KMS-11 (cell line): ENCODE results near the gene INSYN2B.

ENCODE experiments used
- H2AFZ ChIP-seq: fragments of 200-600 bp; sonication (generic); 2 replicates; pipeline ENCODE4 v1.6.1; 2016; ENCODE audit warnings: antibody characterized with exemption, mixed run types, low read depth
- H3K27ac ChIP-seq: fragments of 200-600 bp; sonication (generic); 2 replicates; pipeline ENCODE4 v1.6.1; 2016; ENCODE audit warnings: mild to moderate bottlenecking, mixed run types
- H3K27me3 ChIP-seq: fragments of 200-600 bp; sonication (generic); 2 replicates; pipeline ENCODE4 v1.6.1; 2017; ENCODE audit warnings: mild to moderate bottlenecking, low read depth, mixed run types, moderate library complexity; ENCODE audit not compliant: insufficient read depth
- H3K36me3 ChIP-seq: fragments of 200-600 bp; sonication (generic); 2 replicates; pipeline ENCODE4 v1.6.1; 2017; ENCODE audit warnings: mild to moderate bottlenecking, mixed run types; ENCODE audit not compliant: insufficient read depth
- H3K4me1 ChIP-seq: fragments of 200-600 bp; sonication (generic); 2 replicates; pipeline ENCODE4 v1.6.1; 2016; ENCODE audit warnings: mild to moderate bottlenecking, low read depth, mixed run types; ENCODE audit not compliant: poor library complexity, severe bottlenecking
- H3K4me2 ChIP-seq: fragments of 200-600 bp; sonication (generic); 2 replicates; pipeline ENCODE4 v1.7.0; 2016; ENCODE audit warnings: mild to moderate bottlenecking, mixed run types
- H3K4me3 ChIP-seq: fragments of 200-600 bp; sonication (generic); IDR thresholded peaks from 2 replicates; pipeline ENCODE4 v1.6.1; 2017; ENCODE audit warnings: low read depth, low read length, mixed read lengths; ENCODE audit not compliant: insufficient read depth
- H3K79me2 ChIP-seq: fragments of 200-600 bp; sonication (generic); 2 replicates; pipeline ENCODE4 v1.6.1; 2016; ENCODE audit warnings: low read depth, mixed run types; ENCODE audit not compliant: insufficient read depth
- H3K9ac ChIP-seq: fragments of 200-600 bp; sonication (generic); 2 replicates; pipeline ENCODE4 v1.6.1; 2016; ENCODE audit warnings: mild to moderate bottlenecking, mixed run types
- H4K20me1 ChIP-seq: fragments of 200-600 bp; sonication (generic); 2 replicates; pipeline ENCODE4 v1.6.1; 2016; ENCODE audit warnings: mild to moderate bottlenecking, mixed run types; ENCODE audit not compliant: insufficient read depth
- CTCF ChIP-seq: fragments of 200-600 bp; sonication (generic); conservative IDR thresholded peaks from 2 replicates; pipeline ENCODE4 v1.6.1; 2017; ENCODE audit warnings: low read depth, mild to moderate bottlenecking, antibody characterized with exemption, low read length, moderate library complexity, mixed read lengths

The INSYN2B gene

DNA sequence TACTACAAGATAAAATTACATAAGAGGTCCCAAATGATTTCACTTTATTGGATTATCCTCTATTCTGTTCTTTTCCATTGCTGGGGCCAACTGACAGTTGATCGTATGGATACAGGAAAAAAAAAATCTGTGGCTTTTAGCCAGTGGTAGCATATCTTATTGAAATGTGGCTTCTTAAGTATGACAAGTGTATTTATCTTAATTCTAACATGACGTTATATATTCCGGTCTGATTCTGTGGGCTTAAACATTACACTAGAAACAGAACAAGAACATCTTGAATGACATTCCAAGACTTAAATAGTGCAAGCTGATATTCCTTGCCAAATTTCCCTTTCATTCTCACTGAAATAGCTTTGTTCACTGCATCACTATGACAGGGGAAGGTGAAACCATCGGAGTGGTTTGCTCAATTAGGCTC, 117.9 kb downstream of the INSYN2B start:
- Histone ChIP-seq H4K20me1 (no peaks in the 10 kb centered on the region), H3K27me3 (no peaks in the 10 kb centered on the region), H3K4me3 (no peak overlapping the region), H3K9ac (no peak overlapping the region), H2AFZ (no peak overlapping the region), H3K27ac (no peak overlapping the region), H3K79me2 (no peaks in the 10 kb centered on the region), H3K4me2 (no peak overlapping the region), H3K36me3 (no peaks in the 10 kb centered on the region), H3K4me1 (no peaks in the 10 kb centered on the region)
- no peak for TF ChIP-seq CTCF

GRCh38 chr5:169861934-169862333, 118.4 kb downstream of the INSYN2B start:
- Histone ChIP-seq H4K20me1 (no peaks in the 10 kb centered on the region), H3K27me3 (no peaks in the 10 kb centered on the region), H3K27ac (no peak overlapping the region), H3K4me3 (no peak overlapping the region), H3K79me2 (no peaks in the 10 kb centered on the region), H3K4me2 (no peak overlapping the region), H3K4me1 (no peaks in the 10 kb centered on the region), H3K9ac (no peak overlapping the region), H3K36me3 (no peaks in the 10 kb centered on the region), H2AFZ (no peak overlapping the region)
- no peak for TF ChIP-seq CTCF

DNA sequence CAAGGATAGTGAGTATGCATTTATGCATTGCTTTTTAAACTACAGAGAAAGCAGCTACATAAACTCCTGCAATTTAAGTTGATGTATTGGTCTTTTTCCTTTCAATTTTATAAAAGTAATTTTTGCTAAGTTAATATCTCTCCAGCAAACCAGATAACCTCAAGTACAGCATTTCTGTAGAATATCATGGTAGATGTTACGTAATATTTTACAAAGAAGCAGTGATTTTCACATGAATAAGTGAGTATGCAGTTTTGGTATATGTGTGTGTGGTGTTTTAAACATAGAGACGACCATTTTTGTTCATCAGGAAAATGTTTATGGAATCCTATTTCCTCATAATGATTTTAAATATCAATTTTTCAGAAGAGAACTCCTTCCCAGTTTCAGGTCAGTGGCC, 118.9 kb downstream of the INSYN2B start:
- no peaks in the 10 kb centered on the region for H3K27me3 ChIP-seq
- H3K9ac ChIP-seq, result no peak overlapping the region
- no peak overlapping the region for H2AFZ ChIP-seq
- no peak overlapping the region for H3K4me2 ChIP-seq
- H4K20me1 ChIP-seq, result no peaks in the 10 kb centered on the region
- H3K79me2 ChIP-seq, result no peaks in the 10 kb centered on the region
- no peak for TF ChIP-seq CTCF
- no peak overlapping the region for H3K4me3 ChIP-seq
- H3K4me1 ChIP-seq, result no peaks in the 10 kb centered on the region
- H3K27ac ChIP-seq, result no peak overlapping the region
- no peaks in the 10 kb centered on the region for H3K36me3 ChIP-seq

DNA sequence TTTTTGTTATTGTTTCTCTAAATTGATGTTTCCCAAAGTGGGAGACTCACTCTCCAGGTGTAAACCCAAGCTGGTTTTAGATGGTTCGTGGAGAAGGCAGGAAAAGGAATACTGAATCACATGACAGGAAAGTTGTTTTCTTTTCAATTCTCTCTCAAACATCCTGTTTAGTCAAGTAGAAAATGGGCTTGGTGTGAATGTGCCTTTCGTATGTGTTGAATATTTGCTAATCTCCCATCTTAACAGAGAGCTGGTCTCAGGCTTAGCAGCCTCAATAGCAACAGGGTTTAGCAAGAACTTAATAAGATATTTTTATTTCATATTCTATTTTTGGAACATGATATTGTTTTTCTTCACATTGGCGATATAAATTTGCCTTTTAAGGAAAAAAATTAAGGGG, 119.7 kb downstream of the INSYN2B start:
- H3K79me2 ChIP-seq, result no peaks in the 10 kb centered on the region
- TF ChIP-seq CTCF, result no peak
- H3K4me1 ChIP-seq, result no peaks in the 10 kb centered on the region
- no peaks in the 10 kb centered on the region for H3K36me3 ChIP-seq
- H3K4me3 ChIP-seq, result no peak overlapping the region
- H4K20me1 ChIP-seq, result no peaks in the 10 kb centered on the region
- H3K27ac ChIP-seq, result no peak overlapping the region
- H2AFZ ChIP-seq, result no peak overlapping the region
- H3K27me3 ChIP-seq, result no peaks in the 10 kb centered on the region
- H3K9ac ChIP-seq, result no peak overlapping the region
- no peak overlapping the region for H3K4me2 ChIP-seq

- no peak for TF ChIP-seq CTCF
- no peaks in the 10 kb centered on the region for H3K4me1 ChIP-seq
- no peak overlapping the region for H3K9ac ChIP-seq
- H3K79me2 ChIP-seq, result no peaks in the 10 kb centered on the region
- H4K20me1 ChIP-seq, result no peaks in the 10 kb centered on the region
- H3K4me2 ChIP-seq, result no peak overlapping the region
- no peak overlapping the region for H3K4me3 ChIP-seq
- H3K36me3 ChIP-seq, result no peaks in the 10 kb centered on the region
- no peak overlapping the region for H3K27ac ChIP-seq
- H3K27me3 ChIP-seq, result no peaks in the 10 kb centered on the region
- H2AFZ ChIP-seq, result no peak overlapping the region
These were observed 123.7 kb downstream of the INSYN2B start for GRCh38 chr5:169856571-169856970.
